ENCODE results near the gene GLOD5.

The GLOD5 gene

DNA sequence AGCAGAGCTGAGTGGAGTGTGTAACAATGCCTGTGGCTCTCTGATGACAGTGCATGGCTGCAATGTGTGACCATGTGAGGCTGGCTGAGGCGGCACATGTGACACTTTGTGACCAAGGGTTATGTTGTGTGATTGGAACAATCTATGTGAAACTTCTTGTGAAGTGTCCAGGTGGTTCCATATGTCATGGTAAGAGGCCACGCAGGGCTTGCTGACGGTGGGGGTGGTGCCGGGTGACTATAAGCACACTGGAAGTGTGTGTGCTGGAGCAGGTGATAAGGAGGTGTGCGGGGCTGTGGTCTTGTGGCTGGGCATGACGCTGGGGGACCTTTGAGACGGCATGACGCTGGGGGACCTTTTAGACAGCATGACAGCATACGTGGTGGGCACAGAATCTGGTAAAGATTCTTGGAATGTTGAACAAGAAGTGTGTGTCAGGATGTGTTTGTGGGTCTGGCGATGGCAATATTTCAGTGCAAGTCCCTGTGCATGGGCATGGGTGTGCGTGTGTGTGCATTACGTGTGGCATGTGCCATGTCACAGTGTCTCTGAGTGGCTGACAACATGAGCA is 32.9 kb downstream of the GLOD5 start:
- H3K36me3 ChIP-seq = no peaks in the 10 kb centered on the region
- H3K27me3 ChIP-seq = no peaks in the 10 kb centered on the region
- TF ChIP-seq, protein P1, sequence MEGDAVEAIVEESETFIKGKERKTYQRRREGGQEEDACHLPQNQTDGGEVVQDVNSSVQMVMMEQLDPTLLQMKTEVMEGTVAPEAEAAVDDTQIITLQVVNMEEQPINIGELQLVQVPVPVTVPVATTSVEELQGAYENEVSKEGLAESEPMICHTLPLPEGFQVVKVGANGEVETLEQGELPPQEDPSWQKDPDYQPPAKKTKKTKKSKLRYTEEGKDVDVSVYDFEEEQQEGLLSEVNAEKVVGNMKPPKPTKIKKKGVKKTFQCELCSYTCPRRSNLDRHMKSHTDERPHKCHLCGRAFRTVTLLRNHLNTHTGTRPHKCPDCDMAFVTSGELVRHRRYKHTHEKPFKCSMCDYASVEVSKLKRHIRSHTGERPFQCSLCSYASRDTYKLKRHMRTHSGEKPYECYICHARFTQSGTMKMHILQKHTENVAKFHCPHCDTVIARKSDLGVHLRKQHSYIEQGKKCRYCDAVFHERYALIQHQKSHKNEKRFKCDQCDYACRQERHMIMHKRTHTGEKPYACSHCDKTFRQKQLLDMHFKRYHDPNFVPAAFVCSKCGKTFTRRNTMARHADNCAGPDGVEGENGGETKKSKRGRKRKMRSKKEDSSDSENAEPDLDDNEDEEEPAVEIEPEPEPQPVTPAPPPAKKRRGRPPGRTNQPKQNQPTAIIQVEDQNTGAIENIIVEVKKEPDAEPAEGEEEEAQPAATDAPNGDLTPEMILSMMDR (IDR thresholded peaks at IDR 0.05) = no peak
- H3K27ac ChIP-seq = no peak overlapping the region
- no peak overlapping the region for H3K4me3 ChIP-seq (ENCODE audit: low read depth in 1 of 2, low read length in 1 of 2)
- H3K4me1 ChIP-seq (ENCODE audit: control insufficient read depth in 1 of 2, insufficient read depth in 1 of 2, low read depth in 1 of 2, low read length in 1 of 2) = peaks cover 6 to 9% of the 10 kb centered on the region in 2 experiments
- no peaks in the 10 kb centered on the region for H3K9me3 ChIP-seq

GRCh38 chrX:48794911-48795515 is 33.5 kb downstream of the GLOD5 start:
- Histone ChIP-seq H3K36me3 (no peaks in the 10 kb centered on the region), H3K4me1 (ENCODE audit: control insufficient read depth in 1 of 2, insufficient read depth in 1 of 2, low read depth in 1 of 2, low read length in 1 of 2) (peaks cover under 1 to 3% of the 10 kb centered on the region in 2 experiments), H3K4me3 (ENCODE audit: low read depth in 1 of 2, low read length in 1 of 2) (no peak overlapping the region), H3K9me3 (no peaks in the 10 kb centered on the region), H3K27ac (no peak overlapping the region), H3K27me3 (no peaks in the 10 kb centered on the region)
- TF ChIP-seq, protein P1 (IDR thresholded peaks at IDR 0.05) = no peak

- H3K4me3 ChIP-seq (ENCODE audit: low read depth in 1 of 2, low read length in 1 of 2) = no peak overlapping the region
- peaks cover 11 to 18% of the 10 kb centered on the region in 2 experiments for H3K4me1 ChIP-seq (ENCODE audit: control insufficient read depth in 1 of 2, insufficient read depth in 1 of 2, low read depth in 1 of 2, low read length in 1 of 2)
- no peaks in the 10 kb centered on the region for H3K36me3 ChIP-seq
- TF ChIP-seq, protein P1 (IDR thresholded peaks at IDR 0.05) = no peak
- H3K9me3 ChIP-seq = no peaks in the 10 kb centered on the region
- H3K27ac ChIP-seq = no peak overlapping the region
- no peaks in the 10 kb centered on the region for H3K27me3 ChIP-seq
Measured at GRCh38 chrX:48798318-48798717, 36.8 kb downstream of the GLOD5 start.

- Histone ChIP-seq H3K4me3 (ENCODE audit: low read depth in 1 of 2, low read length in 1 of 2) (peak overlapping the region; percentile 74 to 80), H3K27me3 (no peaks in the 10 kb centered on the region), H3K4me1 (ENCODE audit: control insufficient read depth in 1 of 2, insufficient read depth in 1 of 2, low read depth in 1 of 2, low read length in 1 of 2) (peaks cover 11 to 18% of the 10 kb centered on the region in 2 experiments), H3K36me3 (no peaks in the 10 kb centered on the region), H3K27ac (peak overlapping the region; percentile 93), H3K9me3 (no peaks in the 10 kb centered on the region)
- TF ChIP-seq, protein P1 (IDR thresholded peaks at IDR 0.05) = no peak
Measured at GRCh38 chrX:48800574-48801279, 39.2 kb downstream of the GLOD5 start.

GRCh38 chrX:48801280-48802088 is 39.9 kb downstream of the GLOD5 start, which contains the start of gene HDAC6:
Gene HDAC6 (plus strand): TSS chrX:48802067. CDS start chrX:48802693, 626 bp downstream.
- H3K4me1 ChIP-seq (ENCODE audit: control insufficient read depth in 1 of 2, insufficient read depth in 1 of 2, low read depth in 1 of 2, low read length in 1 of 2) = peaks cover 11 to 18% of the 10 kb centered on the region in 2 experiments
- peak within 1 kb of the TSS; percentile 93 for H3K27ac ChIP-seq
- H3K4me3 ChIP-seq (ENCODE audit: low read depth in 1 of 2, low read length in 1 of 2) = peak within 1 kb of the TSS; percentile 74 to 80
- no peaks in the 10 kb centered on the region for H3K9me3 ChIP-seq
- H3K36me3 ChIP-seq = no peaks in the 10 kb centered on the region
- H3K27me3 ChIP-seq = no peaks in the 10 kb centered on the region
- TF ChIP-seq, protein P1 (IDR thresholded peaks at IDR 0.05) = no peak
